Measurements from ENCODE around the gene CADM2. TPM values are rescaled to one million over a fixed set of nuclear protein-coding genes. Genes with fewer than 3 reads are reported as not detected.

CADM2 gene
- total RNA-seq, 1 experiment from 2014 or later, result 10.9 TPM

DNA sequence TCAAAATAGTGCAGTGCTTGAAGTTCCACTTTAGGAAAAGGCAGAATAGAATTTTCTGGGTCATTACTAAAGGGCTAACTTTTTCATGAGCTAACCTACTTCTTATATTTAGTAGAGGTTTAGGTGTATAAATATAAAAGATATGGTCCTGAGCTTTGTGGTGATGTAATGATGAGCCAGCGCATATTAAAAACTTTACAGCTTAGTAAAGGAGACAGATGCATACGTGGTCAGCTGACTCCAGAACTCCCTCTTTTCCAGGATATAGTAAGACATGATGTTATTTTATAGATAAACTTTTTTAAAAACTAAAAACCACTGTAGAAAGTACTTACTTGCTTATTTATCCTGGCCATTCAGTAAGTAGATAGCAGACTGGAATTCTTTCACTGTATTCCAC is 895.0 kb downstream of the CADM2 start:
- Histone ChIP-seq H3K4me1 (ENCODE audit: insufficient read depth, low read length) (no peaks in the 10 kb centered on the region), H2BK5ac (ENCODE audit: insufficient read length, low read length) (no peak overlapping the region), H3K79me1 (ENCODE audit: insufficient read depth, low read depth, low read length, poor library complexity, severe bottlenecking) (no peaks in the 10 kb centered on the region), H3K14ac (ENCODE audit: insufficient read depth, low read length) (no peak overlapping the region), H3T11ph (ENCODE audit: low read length) (no peak overlapping the region), H2BK20ac (ENCODE audit: low read depth, low read length, poor library complexity, severe bottlenecking) (no peak overlapping the region), H3K4me2 (ENCODE audit: insufficient read depth, insufficient read length, low read length) (no peak overlapping the region), H2BK15ac (ENCODE audit: low read depth, low read length) (no peak overlapping the region), H3K27me3 (ENCODE audit: insufficient read depth, low read length) (no peaks in the 10 kb centered on the region), H3K79me2 (ENCODE audit: insufficient read depth, low read length) (no peaks in the 10 kb centered on the region), H4K8ac (replicated peaks; ENCODE audit: insufficient read length, low read depth, low read length) (no peak overlapping the region), H2AFZ (ENCODE audit: low read length) (no peak overlapping the region), H4K20me1 (ENCODE audit: control insufficient read depth, insufficient read depth, insufficient read length) (no peaks in the 10 kb centered on the region), H3K9ac (ENCODE audit: extremely low read depth, insufficient read length, low read length) (no peak overlapping the region), H2BK120ac (ENCODE audit: low read depth, low read length, poor library complexity, severe bottlenecking) (no peak overlapping the region), H3K18ac (ENCODE audit: insufficient read length, low read depth, low read length) (no peak overlapping the region), H4K91ac (ENCODE audit: insufficient read length, low read depth, low read length) (no peak overlapping the region), H3K4ac (ENCODE audit: low read depth, low read length) (no peak overlapping the region), H2AK5ac (ENCODE audit: insufficient read length, low read length) (no peak overlapping the region), H3K23me2 (ENCODE audit: insufficient read length, low read depth, low read length, poor library complexity, severe bottlenecking) (no peaks in the 10 kb centered on the region), H3K56ac (ENCODE audit: insufficient read length, low read depth, low read length) (no peak overlapping the region), H3K23ac (ENCODE audit: insufficient read length, low read depth, low read length) (no peak overlapping the region), H4K5ac (ENCODE audit: insufficient read length, low read depth, low read length) (no peak overlapping the region), H3K27ac (ENCODE audit: insufficient read length, low read depth, low read length) (no peak overlapping the region), H3K9me3 (ENCODE audit: control insufficient read depth, low read depth, low read length) (no peaks in the 10 kb centered on the region), H2BK12ac (ENCODE audit: insufficient read length, low read depth, low read length) (no peak overlapping the region)
- Mint-ChIP-seq H3K36me3 (ENCODE audit: insufficient read depth in 1 of 3, low read depth in 3 of 3) (0 out of 7 replicates have a peak, but pooled peaks cover 0 to 3% (median 0%) of the 10 kb centered on the region in 3 experiments), H3K4me3 (no peak overlapping the region), H3K27ac (no peak overlapping the region), H3K4me1 (peaks cover 2 to 6% of the 10 kb centered on the region in 2 experiments; a peak in 3 of 4 replicates), H3K27me3 (ENCODE audit: low read depth) (no peaks in the 10 kb centered on the region), H3K9me3 (peaks cover 0 to 2% of the 10 kb centered on the region in 2 experiments; a peak in 2 of 5 replicates)
- no peak for DNase-seq
- TF ChIP-seq, protein P1, sequence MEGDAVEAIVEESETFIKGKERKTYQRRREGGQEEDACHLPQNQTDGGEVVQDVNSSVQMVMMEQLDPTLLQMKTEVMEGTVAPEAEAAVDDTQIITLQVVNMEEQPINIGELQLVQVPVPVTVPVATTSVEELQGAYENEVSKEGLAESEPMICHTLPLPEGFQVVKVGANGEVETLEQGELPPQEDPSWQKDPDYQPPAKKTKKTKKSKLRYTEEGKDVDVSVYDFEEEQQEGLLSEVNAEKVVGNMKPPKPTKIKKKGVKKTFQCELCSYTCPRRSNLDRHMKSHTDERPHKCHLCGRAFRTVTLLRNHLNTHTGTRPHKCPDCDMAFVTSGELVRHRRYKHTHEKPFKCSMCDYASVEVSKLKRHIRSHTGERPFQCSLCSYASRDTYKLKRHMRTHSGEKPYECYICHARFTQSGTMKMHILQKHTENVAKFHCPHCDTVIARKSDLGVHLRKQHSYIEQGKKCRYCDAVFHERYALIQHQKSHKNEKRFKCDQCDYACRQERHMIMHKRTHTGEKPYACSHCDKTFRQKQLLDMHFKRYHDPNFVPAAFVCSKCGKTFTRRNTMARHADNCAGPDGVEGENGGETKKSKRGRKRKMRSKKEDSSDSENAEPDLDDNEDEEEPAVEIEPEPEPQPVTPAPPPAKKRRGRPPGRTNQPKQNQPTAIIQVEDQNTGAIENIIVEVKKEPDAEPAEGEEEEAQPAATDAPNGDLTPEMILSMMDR (conservative IDR thresholded peaks at IDR 0.05), result no peak
- WGBS (ENCODE audit: extremely low coverage, insufficient read length, low lambda C conversion rate), result no CpG with 5 or more reads among the region's 2 CpGs

Measured in H9 (cell line).